Measurements from ENCODE around the gene TNFRSF1A.

The TNFRSF1A gene

DNA sequence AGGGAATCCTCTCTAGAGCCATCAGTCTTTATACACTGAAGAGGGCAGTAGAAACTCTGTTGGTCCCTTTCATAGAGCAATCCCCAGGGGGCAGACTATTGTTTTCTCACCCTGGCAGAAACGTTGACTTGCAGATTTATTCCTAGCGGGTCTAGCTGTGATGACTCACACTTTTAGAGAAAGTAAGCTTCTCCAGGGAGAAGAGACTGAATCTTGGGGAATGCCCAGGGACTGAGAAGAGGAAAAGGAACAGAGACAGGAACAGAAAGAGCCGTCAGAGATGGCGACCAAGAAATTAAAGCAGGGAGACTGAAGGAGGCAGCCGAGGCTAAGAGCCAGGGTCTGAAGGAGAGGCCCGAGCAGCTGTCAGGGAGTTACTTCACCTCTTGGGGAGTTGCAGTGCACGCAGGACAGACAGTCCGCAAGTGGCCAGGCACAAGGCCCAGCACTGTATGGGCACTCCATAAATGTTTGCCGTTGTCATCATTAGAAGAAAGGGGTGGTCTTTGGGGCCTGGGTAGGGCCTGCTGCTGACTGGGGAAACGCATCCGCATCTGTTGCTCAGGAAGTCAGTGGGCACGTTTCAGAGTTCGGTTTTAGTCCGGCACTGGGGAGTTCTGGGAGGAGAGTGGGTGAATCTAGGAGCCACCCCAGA, 18.4 kb downstream of the TNFRSF1A start:
- DNase-seq (ENCODE audit: low read depth in 2 of 2), result peak in 1 of 2 donors; percentile 35

DNA sequence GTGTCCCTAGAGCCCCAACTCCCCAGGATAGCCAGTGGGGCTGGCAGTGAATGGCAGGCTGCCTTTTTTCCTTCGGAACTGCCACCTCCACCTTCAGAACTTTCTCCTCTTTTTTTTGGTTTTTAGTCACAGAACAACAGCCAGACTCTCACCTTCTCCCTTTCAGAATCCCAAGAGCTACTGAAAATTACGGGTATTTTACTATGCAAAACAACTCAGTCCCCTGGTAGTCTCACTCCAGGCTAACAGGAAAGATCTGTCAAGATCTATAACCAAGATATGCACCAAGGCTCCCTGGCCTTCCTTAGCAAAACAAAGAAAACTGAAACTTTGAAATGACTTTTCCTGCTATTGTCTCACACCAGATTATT, 18.9 kb downstream of the TNFRSF1A start:
- DNase-seq (ENCODE audit: low read depth in 2 of 2), result no peak

DNA sequence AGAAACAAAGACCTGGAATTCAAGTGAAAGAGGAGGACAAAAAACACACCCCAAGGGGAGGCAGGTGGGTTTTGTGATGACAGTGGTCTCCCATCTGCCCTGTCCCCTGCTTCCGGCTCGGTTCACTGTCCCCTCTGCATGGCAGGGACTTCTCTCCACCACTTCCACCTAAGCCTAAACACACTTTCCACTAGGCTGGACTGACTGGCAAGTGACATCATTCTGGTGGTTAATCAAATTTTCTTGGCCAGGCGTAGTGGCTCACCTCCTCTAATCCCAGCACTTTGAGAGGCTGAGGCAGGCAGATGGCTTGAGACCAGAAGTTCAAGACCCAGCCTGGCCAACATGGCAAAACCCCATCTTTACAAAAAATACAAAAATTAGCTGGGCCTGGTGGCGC, 19.5 kb downstream of the TNFRSF1A start:
- DNase-seq (ENCODE audit: low read depth in 2 of 2), result no peak

DNA sequence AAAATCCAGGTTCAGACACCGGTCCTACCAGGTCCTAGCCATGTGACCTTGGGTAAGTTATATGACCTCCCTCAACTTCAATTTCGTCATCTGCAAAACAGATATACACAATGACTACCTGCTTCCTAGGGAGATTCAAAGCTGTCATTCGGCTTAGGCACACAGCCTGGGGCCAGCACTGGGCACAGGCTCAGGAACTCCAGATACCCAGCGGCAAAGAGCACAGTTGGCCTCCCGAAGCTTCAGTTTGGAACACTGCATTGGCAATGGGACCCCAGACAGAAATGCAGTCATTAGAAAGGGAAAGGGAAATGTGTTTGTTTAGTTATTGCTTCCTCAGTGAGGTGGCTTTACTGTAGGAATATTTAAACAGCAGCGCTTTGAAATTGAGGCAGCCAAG, 20.0 kb downstream of the TNFRSF1A start:
- no peak for DNase-seq (ENCODE audit: low read depth in 2 of 2)

DNA sequence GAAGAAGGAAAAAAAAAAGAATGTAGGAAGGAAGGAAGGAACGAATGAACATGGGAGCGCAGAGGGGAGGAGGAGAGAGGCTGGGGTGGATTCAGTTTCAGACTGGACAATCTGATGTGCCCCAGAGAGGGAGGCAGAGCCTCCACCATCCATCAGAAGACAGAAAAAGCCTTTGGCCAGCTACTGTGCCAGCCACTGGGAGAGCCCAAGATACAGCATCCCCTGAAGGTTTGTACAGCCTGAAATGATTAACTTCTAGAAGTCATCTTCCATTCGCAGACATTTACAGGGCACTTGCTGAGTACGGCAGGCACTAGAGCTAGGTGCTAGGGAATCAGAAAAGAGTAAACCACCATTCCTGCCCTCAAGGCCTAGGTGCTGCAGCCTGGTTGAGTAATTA, 22.4 kb downstream of the TNFRSF1A start:
- no peak for DNase-seq (ENCODE audit: low read depth in 2 of 2)

DNA sequence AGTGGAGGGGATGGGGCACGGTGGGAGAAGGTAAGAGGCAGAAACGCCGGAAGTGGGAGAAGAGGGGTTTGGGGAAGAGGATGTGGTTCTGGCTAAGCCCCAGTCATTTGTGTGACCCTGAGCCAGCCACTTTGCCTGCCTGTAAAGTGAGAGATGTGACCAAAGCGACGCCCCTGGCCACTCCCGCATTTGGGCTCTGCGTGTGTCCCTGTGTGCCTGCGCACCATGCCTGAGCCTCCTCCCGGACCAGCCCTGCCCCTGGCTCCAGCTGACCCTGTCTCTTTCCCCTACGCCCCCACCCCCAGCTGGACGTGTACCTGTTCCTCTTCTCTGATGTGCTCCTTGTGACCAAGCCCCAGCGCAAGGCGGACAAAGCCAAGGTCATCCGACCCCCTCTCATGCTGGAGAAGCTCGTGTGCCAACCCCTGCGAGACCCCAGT, 23.4 kb downstream of the TNFRSF1A start:
- no peak for DNase-seq (ENCODE audit: low read depth in 2 of 2)

DNA sequence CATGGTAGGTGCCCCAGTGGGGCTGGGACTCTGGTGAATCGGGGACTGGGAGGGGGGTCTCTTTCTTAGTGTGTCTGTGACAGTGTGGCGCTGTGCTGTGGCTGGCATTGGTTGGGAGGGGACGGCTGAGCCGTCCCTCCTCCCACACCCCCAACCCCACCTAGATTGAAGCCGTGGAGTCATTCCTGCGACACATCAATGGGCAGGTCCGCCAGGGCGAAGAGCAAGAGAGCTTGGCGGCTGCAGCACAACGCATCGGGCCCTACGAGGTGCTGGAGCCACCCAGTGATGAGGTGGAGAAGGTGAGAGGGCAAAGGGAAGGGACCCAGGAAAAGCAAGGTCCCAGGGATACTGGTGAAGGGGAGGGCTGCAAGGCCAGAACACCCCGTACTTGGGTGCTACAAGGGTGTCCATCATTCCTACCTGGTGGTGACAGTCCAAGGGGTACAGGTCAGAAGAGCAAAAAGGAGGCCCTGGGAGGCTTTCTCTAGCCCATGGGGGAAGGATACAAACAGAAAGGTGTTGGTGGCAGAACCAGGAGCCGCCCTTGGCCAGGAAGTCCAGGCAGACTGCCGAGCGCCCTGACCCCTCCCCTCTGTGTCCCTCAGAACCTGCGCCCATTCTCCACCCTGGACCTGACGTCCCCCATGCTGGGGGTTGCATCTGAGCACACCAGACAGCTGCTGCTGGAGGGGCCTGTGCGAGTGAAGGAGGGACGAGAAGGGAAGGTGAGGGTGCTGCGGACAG, 24.0 kb downstream of the TNFRSF1A start:
- no peak for DNase-seq (ENCODE audit: low read depth in 2 of 2)

DNA sequence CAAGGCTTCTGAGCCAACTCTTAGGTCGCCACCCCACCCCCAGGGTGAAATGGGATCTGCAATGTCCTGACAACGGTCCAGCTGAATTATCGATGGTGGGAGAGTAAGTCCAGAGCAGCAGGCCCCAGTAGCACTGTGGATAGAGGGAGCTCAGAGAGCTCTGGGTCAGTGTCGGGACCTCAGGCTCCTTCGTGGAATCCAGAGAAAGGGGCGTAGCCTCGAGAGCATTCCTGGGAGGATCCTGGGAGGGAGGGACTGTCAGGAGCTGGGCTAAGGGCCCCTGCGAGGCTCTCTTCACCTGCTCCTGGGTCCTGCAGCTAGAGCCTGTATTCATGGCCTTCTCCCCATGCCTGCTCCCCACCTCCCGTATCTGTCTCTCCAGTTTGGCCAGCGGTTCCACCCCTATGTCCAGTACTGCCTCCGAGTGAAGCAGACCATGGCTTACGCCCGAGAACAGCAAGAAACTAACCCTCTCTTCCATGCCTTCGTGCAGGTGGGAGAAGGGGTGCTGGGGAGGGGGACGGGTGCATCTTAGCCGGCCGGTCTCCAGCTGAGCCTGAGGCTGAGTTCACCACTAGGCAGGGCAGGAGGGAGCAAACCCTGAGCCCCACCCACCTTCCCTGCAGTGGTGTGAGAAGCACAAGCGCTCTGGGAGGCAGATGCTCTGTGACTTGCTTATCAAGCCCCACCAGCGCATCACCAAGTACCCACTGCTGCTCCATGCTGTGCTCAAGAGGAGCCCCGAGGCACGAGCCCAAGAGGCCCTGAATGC, 24.8 kb downstream of the TNFRSF1A start:
- DNase-seq (ENCODE audit: low read depth in 2 of 2), result no peak

DNA sequence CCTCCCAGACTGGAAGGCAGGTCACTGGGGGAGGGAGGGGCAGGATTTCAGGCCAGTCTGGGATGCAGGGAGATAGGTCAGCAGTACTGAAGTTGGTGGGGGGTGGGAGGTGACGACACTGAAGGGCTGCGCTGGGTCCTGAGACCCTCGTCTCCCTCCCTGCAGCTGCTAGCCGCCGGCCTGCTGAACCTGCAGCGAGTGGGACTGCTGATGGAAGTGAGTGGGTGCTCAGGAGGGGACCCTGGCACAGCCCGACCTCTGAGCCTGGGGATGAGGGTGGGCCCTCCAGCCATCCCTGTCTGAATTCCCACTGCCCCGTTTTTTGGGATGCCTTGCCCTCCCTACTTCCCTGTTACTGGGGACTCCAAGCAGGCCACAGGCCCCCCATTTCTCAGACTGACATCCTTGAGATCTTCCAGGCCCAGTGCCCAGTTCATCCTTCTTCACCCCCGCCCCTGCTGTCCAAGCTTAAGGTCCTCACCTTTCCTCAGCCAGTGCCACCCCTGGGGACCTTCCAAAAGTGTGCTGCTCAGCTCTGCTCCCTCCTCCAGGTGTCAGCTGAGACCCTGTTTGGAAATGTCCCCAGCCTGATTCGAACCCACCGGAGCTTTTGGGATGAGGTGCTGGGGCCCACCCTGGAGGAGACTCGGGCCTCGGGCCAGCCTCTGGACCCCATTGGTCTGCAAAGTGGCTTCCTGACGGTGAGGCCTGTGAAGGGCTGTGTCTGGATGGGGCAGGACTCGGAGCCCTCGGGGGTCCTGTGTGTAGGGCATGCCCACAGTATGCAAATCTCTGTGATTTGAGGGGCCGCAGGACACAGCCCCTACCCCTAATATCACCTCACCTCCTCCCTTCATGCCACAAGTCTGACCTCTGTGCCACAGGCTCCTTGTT, 25.9 kb downstream of the TNFRSF1A start:
- DNase-seq (ENCODE audit: low read depth in 2 of 2), result no peak

DNA sequence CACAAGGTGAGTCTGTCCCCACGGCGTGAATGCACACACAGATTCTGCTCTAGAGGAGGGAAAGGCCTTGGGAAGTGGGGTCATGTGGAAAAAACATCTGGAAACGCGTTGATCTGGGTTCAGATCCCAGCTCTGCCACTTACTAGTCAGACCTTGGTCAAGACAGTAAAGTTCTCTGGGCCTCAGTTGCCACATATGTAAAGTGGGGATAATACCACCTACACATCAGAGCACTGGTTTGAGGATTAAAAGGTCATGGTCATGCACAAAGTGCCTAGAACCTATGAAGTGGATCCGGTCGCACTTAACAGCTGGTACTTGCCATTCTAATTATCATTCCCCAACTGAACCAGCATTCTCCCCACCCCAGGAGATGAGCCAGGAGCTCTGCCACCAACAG, 26.7 kb downstream of the TNFRSF1A start:
- no peak for DNase-seq (ENCODE audit: low read depth in 2 of 2)

DNA sequence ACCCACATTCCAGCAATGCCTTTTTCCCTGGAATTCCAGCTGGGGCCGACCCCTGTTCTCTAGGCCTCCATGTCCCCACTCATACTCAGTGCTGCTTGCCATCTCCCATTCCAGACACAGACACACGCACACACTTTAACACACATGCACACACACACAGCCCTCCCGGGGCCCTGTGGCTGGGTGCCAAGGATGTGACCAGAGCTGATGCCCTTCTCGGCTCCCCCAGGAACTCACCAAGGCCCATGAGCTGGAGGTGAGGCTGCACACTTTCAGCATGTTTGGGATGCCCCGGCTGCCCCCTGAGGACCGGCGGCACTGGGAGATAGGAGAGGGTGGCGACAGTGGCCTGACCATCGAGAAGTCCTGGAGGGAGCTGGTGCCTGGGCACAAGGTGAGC, 27.1 kb downstream of the TNFRSF1A start:
- DNase-seq (ENCODE audit: low read depth in 2 of 2), result no peak

DNA sequence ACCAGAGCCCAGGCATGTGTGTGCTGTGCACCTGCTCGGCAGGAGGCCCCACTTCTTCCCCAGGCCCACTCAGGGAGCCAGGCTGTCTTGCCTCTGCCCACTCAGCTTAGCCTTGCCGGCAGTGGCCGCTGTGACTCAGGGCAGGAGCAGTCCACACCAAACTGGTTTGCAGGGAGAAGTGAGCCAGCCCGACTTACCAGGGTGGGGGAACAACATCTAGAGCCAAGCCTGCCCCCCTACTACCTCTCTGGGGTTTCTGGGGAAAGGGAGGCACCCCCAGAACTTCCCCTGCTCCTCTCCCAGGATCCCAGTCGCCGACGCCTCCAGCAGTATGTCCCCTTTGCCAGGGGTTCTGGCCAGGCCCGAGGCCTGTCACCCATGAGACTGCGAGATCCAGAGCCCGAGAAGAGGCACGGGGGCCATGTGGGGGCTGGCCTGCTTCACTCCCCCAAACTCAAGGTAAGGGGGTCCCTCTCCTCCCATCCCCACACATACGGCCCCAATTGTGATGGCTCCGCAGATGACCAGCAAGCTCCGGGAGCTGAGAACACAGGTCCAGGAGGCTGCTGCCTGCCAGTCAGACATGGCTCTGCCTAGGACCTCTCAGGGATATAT, 28.4 kb downstream of the TNFRSF1A start:
- no peak for DNase-seq (ENCODE audit: low read depth in 2 of 2)

DNA sequence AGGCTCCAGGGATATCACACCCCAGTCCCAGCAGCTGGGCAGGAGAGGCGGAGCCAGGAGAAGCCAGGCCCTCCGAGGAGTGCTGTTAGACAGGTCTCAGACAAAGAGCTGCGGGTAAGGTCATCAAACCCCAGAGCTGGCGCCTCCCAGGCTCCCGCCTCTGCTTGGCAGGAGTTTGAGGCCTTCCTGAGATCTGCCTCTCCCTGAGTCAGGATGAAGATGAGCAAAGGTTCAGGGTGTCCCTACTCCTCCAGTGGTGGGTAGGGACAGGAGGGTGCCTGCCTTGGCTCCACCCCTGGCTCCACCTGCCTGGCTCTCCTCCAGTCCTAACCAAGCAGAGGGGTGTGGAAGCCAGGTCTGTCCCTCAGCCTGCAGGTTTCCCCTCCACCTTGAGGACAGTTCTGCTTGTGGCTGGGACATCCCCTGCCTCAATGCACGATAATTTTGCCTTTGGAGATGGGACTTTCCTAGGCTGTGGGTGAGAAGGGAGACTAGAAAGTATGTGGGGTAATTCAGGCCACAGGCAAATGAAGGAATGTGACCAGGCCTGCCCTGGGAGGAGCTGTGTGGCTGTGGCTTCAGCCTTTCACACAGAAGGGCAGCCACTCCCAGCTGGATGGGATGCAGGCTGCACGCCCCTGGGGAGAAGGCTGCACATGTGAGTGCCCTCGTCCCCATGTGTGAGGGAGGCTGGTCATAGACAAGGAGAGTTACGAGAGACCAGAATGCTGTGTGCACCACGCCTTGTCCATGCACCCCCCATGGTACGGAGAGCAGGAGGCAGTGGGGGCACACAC, 29.1 kb downstream of the TNFRSF1A start:
- no peak for DNase-seq (ENCODE audit: low read depth in 2 of 2)

DNA sequence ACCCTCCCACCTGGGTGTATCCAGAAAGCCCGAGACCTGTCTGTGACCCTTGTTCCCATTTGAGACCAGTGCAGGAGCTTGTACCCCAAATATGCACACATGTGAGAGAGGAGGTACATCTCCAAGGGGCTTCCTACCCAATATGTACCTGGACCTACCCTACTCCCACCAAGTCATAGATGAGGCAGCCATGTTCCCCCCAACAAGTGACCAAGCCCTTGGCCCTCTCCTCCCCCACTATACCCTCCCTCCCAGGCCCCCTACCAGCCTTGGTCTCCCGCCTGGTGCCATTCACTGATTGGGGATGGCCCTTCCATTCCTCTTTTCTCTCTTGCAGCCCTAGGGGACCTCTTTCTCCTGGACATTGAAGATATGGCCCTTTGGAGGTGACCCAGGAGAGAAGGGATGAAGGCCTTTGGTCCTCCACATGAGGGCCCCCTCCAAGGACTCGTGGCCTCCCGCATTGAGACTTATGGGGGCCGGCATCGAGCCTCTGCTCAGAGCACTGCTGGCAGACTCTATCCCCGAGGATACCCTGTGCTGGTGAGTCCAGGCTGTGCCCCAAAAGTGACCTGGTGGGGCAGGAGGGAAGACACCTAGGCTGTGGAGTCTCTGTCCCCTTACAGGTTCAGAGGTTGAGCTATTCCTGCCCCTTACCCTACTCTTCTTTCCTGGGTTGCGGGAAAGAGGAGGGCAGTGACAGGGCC, 29.9 kb downstream of the TNFRSF1A start:
- DNase-seq (ENCODE audit: low read depth in 2 of 2), result no peak

DNA sequence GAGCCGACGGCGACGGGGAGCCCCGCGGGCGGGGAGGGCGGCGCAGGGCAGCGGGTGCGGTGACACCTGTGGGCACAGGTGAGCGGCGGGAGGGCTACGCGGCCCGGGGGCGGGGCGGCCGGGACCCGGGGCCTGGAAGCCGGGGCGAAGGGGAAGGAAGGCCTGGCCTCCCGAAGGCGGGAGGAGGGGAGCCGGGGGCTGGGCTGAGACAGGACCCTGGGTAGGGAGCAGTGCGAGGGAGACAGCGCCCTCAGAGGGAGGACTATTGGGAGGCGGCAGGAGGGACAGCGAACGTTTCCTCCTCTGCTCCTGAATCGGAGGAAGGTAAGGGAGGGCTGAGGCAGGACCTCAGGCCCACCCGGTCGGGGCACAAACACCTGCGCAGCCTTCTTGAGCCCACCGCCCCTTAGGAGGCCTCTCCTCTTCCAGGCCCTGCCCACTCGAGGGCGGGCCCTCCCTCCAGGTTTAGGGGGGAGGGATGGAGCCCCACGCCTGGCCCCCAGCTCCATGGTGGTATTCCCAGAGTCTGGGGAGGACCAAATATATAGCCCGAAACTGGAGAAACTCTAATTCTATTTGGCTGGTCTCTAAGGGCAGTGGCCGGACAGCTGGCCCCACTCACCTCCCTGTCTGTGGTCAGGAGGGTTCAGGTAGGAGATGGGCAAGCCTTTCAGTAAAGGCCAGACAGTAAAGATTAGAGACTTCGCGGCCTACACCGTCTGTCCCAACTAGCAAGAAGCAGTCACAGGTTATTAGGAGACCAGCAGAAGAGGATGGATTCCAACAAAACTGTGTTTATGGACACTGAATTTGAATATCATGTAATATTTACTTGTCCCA, 30.9 kb downstream of the TNFRSF1A start:
- no peak for DNase-seq (ENCODE audit: low read depth in 2 of 2)

DNA sequence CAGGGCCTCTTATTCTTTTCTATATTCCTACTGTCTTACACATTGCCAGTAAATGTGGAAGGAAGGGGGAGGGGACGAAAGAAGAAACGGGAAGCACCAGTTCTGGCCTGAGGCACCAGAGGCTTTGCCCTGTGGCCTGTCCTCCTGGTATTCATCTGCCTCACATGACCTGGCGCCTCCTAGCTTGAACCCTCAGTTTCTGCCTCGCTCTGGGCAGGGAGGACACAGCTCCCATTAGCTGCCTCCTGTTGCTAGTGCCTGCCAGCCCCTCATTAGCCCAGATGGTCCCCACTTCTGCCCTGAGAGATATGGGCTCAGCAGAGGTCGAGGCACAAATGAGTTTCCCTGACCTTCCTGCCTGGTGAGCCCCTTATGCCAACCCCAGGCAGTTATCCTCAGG, 34.3 kb downstream of the TNFRSF1A start:
- no peak for DNase-seq (ENCODE audit: low read depth in 2 of 2)

DNA sequence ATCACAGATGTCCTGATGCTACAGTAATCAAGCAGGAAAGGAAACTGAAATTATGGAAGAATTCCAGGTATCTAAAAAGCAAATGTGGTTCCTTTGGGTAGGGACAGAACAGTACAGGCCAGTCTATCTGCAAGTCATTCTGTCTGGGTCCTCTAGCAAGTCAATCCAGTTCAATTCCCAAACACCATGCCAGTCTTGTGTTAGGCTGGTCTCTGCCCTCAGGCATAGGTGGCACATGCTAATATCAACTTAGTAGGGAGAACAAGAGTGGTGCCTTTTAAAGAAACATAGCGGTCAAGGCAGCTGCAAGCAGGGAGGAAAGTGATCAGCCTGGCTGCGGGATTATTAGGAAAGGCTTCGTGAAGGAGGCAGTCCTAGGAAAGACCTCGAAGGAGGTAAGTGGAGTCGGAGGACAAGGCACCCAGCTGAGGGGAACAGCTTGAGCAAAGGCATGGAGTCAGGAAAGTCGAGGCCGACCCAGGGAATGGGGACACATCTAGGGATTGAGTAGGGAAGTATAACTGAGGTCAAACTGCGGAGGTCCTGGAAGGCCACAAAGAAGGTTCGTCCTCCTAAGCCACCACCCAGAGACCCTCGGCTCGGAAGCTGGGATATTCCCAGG, 35.2 kb downstream of the TNFRSF1A start:
- DNase-seq (ENCODE audit: low read depth in 2 of 2), result no peak

DNA sequence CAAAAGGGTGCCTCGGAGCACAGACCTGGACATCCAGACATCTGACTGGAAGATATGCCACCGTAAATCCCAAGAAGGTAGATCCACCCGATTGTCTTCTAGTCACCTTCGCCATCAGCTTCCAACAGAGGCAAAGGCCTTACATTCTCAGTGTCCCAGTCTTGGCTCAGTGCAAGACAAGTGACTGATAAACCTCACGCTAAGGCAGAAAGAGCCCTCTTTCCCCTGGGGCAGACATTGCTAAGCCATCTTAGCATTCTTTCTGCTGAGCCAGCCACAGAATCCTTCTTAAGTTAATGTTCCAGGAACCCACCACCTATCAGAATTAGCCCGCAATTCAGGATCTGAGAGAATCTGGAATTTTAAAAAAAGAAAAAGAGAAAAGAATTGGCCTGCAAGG, 35.7 kb downstream of the TNFRSF1A start:
- no peak for DNase-seq (ENCODE audit: low read depth in 2 of 2)

DNA sequence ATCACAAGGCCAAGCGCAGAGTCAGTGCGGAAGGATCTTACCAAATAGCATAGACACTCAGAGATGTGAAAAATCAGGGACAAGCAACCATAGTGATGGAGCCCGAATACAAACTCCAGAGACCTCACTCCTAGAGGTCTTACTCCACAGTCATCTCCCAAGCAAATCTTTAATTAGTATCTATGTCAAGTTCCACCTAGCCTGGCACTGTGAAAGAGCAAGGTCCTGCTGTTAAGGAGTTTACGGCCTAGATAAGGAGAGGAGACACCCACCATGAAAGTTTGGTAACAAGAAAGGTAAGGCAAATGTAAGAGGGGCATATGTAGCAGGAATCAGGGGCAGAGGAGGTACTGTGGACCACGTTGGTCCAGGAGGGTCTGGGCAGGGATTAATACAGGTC, 38.8 kb downstream of the TNFRSF1A start:
- no peak for DNase-seq (ENCODE audit: low read depth in 2 of 2)

Data from stimulated activated CD4-positive, alpha-beta T cell treated with anti-CD3 and anti-CD28 coated beads, Interleukin-15, amount 100 ng/mL, for 48 hours (primary cell).